ENCODE measurements around the gene COL4A2. TPM values are rescaled to one million over a fixed set of nuclear protein-coding genes. Genes with fewer than 3 reads are reported as not detected.
"Not testable (repeated sequence)": the region's sequence is repeated elsewhere in the genome, so short reads cannot be mapped to it uniquely, and the experiment has no call there.

COL4A2 gene
- total RNA-seq, 4 donors from 2014 or later: 419 to 931 (median 555) TPM

- intact Hi-C loops (cut with DNase I): no loop called here
- H3K4me3 ChIP-seq: no peak overlapping the region
- peaks cover 0 to 5% (median under 1%) of the 10 kb centered on the region in 4 donors for H3K36me3 ChIP-seq
- H3K4me1 ChIP-seq: peaks cover 43 to 54% (median 48%) of the 10 kb centered on the region in 4 donors
- TF ChIP-seq EP300 (IDR thresholded peaks at IDR 0.05): no peak
- TF ChIP-seq POLR2A (IDR thresholded peaks at IDR 0.05; ENCODE audit: low read depth): no peak
- TF ChIP-seq POLR2AphosphoS5 (IDR thresholded peaks at IDR 0.05): peak in 1 of 2 donors; percentile 28
- DNase-seq (ENCODE audit: extremely low spot score): no peak
- H3K27me3 ChIP-seq: no peaks in the 10 kb centered on the region
- H3K9me3 ChIP-seq: no peaks in the 10 kb centered on the region
- WGBS: 72% methylated on average over 5 of the region's 5 CpGs
- peak overlapping the region; percentile 41 to 67 (median 58) for H3K27ac ChIP-seq (replicated peaks in 1 of 4)
Measured at GRCh38 chr13:110528371-110528770, 221.3 kb downstream of the COL4A2 start.

GRCh38 chr13:110528911-110529310 lies 221.8 kb downstream of the COL4A2 start:
- no peak for TF ChIP-seq POLR2AphosphoS5 (IDR thresholded peaks at IDR 0.05)
- TF ChIP-seq POLR2A (IDR thresholded peaks at IDR 0.05; ENCODE audit: low read depth): no peak
- TF ChIP-seq CTCF (IDR thresholded peaks at IDR 0.05): no peak
- no peak for TF ChIP-seq EP300 (IDR thresholded peaks at IDR 0.05)
- DNase-seq (ENCODE audit: extremely low spot score): no peak
- Histone ChIP-seq H3K4me3 (no peak overlapping the region), H3K27me3 (no peaks in the 10 kb centered on the region), H3K9me3 (no peaks in the 10 kb centered on the region), H3K4me1 (peaks cover 41 to 48% (median 44%) of the 10 kb centered on the region in 4 donors), H3K36me3 (no peaks in the 10 kb centered on the region), H3K27ac (replicated peaks in 1 of 4) (peak overlapping the region in 3 of 4 donors; percentile 50 to 67 (median 65))
- 83% methylated on average over 4 of the region's 6 CpGs for WGBS
- intact Hi-C loops (cut with DNase I): no loop called here

- peaks cover 33 to 42% (median 36%) of the 10 kb centered on the region in 4 donors for H3K4me1 ChIP-seq
- H3K27ac ChIP-seq (replicated peaks in 1 of 4): peak overlapping the region in 3 of 4 donors; percentile 17 to 65 (median 50)
- H3K4me3 ChIP-seq: no peak overlapping the region
- H3K27me3 ChIP-seq: no peaks in the 10 kb centered on the region
- H3K9me3 ChIP-seq: no peaks in the 10 kb centered on the region
- intact Hi-C loops (cut with DNase I): no loop called here
- no peak for TF ChIP-seq CTCF (IDR thresholded peaks at IDR 0.05)
- TF ChIP-seq POLR2A (IDR thresholded peaks at IDR 0.05; ENCODE audit: low read depth): no peak
- no peak for TF ChIP-seq POLR2AphosphoS5 (IDR thresholded peaks at IDR 0.05)
- TF ChIP-seq EP300 (IDR thresholded peaks at IDR 0.05): no peak
- DNase-seq (ENCODE audit: extremely low spot score): no peak
- no peaks in the 10 kb centered on the region for H3K36me3 ChIP-seq
- 96% methylated on average over 14 of the region's 23 CpGs for WGBS
Measured at GRCh38 chr13:110529522-110530311, 222.6 kb downstream of the COL4A2 start.

GRCh38 chr13:110531100-110531499 lies 224.0 kb downstream of the COL4A2 start:
- no peaks in the 10 kb centered on the region for H3K36me3 ChIP-seq
- no peak for DNase-seq (ENCODE audit: extremely low spot score)
- H3K9me3 ChIP-seq: no peaks in the 10 kb centered on the region
- no peaks in the 10 kb centered on the region for H3K27me3 ChIP-seq
- H3K4me1 ChIP-seq: peaks cover 21 to 32% (median 23%) of the 10 kb centered on the region in 4 donors
- 87% methylated on average over 5 of the region's 7 CpGs for WGBS
- H3K27ac ChIP-seq (replicated peaks in 1 of 4): no peak overlapping the region
- TF ChIP-seq EP300 (IDR thresholded peaks at IDR 0.05) (no peak), POLR2AphosphoS5 (IDR thresholded peaks at IDR 0.05) (no peak), POLR2A (IDR thresholded peaks at IDR 0.05; ENCODE audit: low read depth) (no peak), CTCF (IDR thresholded peaks at IDR 0.05) (no peak)
- intact Hi-C loops (cut with DNase I): no loop called here
- no peak overlapping the region for H3K4me3 ChIP-seq

- Histone ChIP-seq H3K9me3 (no peaks in the 10 kb centered on the region), H3K4me3 (no peak overlapping the region), H3K36me3 (no peaks in the 10 kb centered on the region), H3K27me3 (no peaks in the 10 kb centered on the region), H3K27ac (replicated peaks in 1 of 4) (no peak overlapping the region), H3K4me1 (peaks cover 15 to 26% (median 17%) of the 10 kb centered on the region in 4 donors)
- intact Hi-C loops (cut with DNase I): no loop called here
- DNase-seq (ENCODE audit: extremely low spot score): no peak
- 86% methylated on average over 9 of the region's 9 CpGs for WGBS
- TF ChIP-seq CTCF (IDR thresholded peaks at IDR 0.05) (no peak), EP300 (IDR thresholded peaks at IDR 0.05) (no peak), POLR2AphosphoS5 (IDR thresholded peaks at IDR 0.05) (no peak), POLR2A (IDR thresholded peaks at IDR 0.05; ENCODE audit: low read depth) (no peak)
Measured at GRCh38 chr13:110531671-110532083, 224.6 kb downstream of the COL4A2 start.

- intact Hi-C loops (cut with DNase I); DNase-seq (ENCODE audit: extremely low spot score); H3K36me3 ChIP-seq; H3K27ac ChIP-seq (replicated peaks in 1 of 4); H3K9me3 ChIP-seq; H3K4me3 ChIP-seq; H3K27me3 ChIP-seq: not testable (repeated sequence)
- 76% methylated on average over 2 of the region's 2 CpGs for WGBS
- peaks cover 9 to 21% (median 11%) of the 10 kb centered on the region in 4 donors for H3K4me1 ChIP-seq
Measured at GRCh38 chr13:110532258-110532657, 225.2 kb downstream of the COL4A2 start.

Data from esophagus muscularis mucosa (tissue), 4 donors.